Activated naive CD4-positive, alpha-beta T cell (primary cell): ENCODE results near the gene IFNL3.
"Not testable (repeated sequence)": the region's sequence is repeated elsewhere in the genome, so short reads cannot be mapped to it uniquely, and the experiment has no call there.

Experiments
- DNase-seq, 4 experiments: peaks; one replicate each; lab custom pipeline; 2025; lab: John Stamatoyannopoulos, UW

IFNL3 gene

GRCh38 chr19:39244410-39245100 lies at the start of gene IFNL3:
TSS of gene IFNL3 (minus strand) at chr19:39245006. CDS start at chr19:39244967, 39 bp downstream.
- not testable (repeated sequence) for DNase-seq

DNA sequence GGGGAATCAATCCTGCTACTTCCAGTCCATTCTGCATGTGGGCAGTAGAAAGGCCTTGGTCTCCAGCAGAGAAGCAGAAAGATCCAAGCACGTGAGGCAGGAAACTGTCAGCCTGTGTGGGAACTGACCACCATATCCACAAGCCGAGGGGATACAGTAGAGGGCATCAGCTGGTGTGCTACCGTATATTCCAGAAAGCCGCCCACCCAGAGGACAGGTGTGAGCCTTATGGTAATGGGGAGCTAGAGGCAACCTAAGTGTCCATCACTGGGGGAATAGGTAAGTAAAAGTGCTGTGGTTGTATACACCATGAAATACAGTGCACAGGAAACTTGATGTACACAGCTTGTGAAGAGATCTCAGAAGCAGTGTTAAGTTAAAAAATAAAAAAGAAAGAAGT lies 48.6 kb upstream of the IFNL3 start:
- no peak for DNase-seq

DNA sequence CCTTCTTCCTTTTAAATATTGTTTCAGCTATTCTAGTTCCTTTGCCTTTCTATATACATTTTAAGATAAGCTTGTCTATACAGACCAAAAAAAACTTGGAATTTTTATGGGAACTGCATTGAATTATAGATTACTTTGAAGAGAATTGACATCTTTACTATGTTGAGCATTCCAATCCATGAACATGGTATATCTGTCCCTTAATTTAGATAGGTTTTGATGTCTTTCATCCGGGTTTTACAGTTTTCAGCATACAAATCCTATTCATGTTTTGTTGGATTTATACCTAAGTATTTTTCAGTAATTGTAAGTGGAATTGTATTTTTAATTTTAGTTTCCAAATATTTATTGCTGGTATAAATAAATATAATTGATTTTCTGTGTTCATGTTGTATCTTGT lies 39.2 kb upstream of the IFNL3 start:
- DNase-seq = no peak

DNA sequence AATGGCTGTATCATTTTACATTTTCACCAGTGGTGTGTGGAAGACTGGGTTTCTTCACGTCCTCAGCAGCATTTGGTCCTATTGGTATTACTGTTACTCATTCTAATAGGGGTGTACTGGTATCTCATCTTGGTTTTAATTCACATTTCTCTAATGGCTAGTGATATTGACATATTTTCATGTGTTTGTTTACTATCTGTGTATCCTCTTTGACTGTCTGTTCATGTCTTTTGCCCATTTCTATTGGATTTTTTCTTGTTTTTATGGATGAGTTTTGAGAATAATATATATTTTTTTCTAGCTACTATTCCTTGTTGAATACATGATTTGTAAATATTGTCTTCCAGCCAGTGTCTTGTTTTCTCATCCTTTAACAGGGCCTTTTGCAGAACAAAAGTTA lies 37.2 kb upstream of the IFNL3 start:
- no peak for DNase-seq

DNA sequence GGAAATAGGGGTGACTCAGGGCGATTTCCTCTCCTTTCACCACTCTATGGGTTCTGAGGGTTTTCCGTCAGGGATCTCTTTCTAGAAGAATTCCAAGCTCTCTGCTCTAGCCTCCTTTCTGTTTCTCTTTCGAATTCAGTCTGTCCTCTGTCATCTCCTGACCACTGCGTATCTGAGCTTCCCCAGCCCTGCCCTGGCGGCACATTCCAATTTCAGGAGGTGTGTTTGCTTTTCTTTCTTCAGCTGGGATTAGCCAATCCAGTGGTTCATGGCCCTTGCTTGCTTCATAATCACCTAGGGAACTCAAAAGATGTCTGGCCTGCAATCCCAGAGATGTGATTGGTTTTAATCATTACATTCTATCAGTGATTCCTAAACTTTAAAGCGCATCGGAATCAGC lies 32.8 kb upstream of the IFNL3 start:
- DNase-seq = no peak

DNA sequence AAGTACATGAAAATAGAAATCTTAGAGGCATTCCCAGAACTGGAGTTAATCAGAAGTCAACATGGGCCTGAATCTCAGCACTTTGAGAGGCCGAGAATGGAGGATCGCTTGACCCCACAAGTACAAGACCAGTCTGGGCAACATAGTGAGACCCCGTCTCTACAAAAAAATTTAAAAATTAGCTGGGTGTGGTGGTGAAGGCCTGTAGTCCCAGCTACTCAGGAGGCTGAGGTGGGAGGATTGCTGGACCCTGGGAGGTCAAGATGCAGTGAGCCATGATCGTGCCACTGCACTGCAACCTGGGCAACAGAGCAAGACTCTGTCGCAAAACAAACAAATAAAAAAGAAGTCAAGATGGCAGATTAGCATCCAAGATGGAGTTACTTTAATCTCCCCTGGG lies 31.9 kb upstream of the IFNL3 start:
- no peak for DNase-seq

GRCh38 chr19:39275578-39275977 lies 30.8 kb upstream of the IFNL3 start:
- no peak for DNase-seq

DNA sequence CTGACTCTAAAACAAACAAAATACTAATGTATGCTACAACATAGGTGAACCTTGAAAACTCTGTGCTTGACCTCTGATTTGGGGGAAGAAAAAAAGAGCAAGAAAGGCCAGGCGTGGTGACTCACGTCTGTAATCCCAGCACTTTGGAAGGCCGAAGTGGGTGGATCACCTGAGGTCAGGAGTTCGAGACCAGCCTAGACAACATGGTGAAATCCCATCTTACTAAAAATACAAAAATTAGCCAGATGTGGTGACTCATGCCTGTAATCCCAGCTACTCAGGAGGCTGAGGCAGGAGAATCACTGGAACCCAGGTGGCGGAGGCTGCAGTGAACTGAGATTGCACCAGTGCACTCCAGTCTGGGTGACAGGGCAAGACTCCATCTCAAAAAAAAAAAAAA lies 29.1 kb upstream of the IFNL3 start:
- DNase-seq = not testable (repeated sequence)

DNA sequence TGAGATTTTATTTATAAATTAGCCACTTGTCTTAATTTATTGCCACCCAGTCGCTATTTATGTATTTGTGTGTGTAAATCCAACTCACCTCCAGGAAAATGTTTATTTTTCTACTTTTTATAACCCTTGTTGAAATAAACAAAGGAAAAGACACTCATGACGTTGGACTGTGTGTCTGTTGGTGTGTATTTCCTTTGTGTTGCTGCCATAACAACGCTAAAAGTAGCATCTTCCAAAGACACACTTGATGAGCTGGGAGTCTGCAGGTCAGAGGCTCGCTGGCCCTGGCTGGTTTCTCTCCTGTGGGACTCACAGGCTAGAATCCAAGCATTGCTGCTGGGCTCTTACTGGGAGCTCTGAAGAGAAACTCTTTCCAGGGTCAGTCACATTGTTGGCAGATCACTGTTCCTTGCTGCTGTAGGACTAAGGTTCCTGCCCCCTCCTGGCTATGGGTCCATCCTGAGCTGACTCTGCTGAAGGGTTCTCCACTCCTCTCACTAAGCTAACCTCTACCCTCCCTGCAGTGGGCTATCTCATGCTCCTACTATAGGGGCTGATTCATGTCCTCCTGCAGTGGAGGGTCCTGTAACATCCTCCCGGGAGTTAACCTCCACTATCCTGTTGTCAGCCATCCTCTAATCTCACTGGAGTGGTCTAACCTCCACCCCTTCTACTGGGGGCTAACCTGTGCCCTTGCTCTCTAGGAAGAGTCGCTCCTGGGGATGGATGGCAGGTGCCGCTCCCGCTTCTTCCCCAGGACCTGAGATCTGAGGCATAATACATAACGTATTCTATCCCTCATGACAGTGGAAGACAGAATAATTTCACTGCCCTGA lies 25.4 kb upstream of the IFNL3 start:
- no peak for DNase-seq

DNA sequence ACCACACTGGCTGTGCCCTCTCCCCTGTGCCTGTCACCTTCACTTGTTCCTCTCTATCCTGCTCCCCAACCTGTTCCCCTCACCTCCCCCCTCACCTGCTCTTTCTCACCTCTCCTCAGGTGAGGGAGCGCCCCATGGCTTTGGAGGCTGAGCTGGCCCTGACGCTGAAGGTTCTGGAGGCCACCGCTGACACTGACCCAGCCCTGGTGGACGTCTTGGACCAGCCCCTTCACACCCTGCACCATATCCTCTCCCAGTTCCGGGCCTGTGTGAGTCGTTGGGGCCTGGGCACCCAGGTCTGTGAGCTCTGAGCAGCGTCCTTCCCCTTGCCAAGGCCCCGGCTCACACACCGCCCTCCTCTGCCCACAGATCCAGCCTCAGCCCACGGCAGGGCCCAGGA lies 24.6 kb upstream of the IFNL3 start:
- not testable (repeated sequence) for DNase-seq

GRCh38 chr19:39268531-39269223 lies 23.9 kb upstream of the IFNL3 start:
- DNase-seq = not testable (repeated sequence)

GRCh38 chr19:39268085-39268484 lies 23.3 kb upstream of the IFNL3 start, which contains the start of gene IFNL2:
TSS of gene IFNL2 (plus strand) at chr19:39268396. CDS start at chr19:39268569, 173 bp downstream.
- not testable (repeated sequence) for DNase-seq

DNA sequence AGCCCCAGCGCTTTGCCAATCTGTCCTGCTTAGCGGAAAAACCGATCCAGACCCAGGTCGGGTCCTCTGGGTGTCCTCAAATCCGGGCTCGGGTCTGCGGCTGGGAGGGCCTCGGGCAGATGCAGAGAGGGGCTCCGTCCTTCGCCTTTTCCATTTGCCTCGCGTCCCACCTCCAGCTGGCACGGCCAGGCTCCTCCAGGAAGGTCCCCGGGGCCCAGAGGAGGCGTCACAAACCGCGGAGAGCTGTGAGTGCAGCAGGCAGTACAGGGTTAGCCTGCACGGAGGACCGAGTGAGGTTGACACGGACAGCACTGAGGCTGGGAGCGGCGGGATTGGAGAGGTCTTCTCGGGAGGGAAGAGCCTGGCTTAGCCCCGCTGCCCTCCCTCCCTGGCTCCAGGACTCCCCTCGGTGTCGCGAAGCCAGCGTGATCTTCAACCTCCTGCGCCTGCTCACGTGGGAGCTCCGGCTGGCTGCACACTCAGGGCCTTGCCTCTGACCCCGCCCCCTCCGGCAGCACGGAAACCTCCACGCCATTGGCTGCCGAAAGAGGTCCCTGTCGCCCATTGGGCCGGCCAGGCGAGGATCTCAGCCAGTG lies 20.6 kb upstream of the IFNL3 start:
- DNase-seq = no peak

DNA sequence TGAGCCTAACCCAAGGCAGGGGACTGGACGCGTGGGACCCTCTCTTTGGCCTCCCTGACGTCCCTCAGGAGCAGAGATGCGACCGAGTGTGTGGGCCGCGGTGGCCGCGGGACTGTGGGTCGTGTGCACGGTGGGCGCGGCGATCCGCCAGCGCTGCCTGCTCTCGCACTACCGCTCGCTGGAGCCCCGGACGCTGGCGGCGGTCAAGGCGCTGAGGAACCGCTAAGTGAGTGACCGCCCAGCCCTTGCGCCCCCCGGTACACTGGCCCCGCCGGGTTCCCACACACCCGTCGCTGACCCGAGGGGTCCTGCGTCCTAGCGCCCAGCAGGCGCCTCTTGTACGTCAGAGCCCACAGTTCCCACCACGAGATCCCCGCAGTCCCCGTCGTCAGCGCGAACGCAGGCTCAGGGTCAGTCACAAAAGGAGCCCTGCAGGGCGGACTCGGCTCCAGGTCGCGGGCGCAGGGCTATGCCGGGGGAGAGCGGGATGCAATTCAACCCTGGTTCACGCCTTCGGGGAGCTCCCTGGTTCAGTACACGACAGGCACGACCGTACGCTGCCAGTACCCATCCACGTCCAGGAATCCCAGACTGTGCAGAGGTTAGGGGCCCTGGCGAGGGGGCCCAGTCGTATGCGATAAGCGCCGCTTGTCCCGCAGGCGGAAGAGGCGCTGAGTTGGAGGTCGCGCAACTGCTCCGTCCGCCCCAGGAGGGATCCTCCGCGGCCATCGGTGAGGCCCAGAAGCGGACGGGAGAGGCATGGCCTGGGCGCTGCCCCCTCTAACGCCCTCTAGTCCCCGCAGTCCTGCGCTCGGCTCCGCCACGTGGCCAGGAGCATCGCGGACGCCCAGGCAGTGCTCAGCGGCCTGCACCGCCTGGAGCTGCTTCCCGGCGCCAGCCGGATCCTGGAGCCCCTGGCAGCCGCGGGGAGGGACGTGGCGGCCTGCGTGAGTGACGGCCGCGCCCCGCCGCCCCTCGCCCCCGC lies 19.8 kb upstream of the IFNL3 start:
- DNase-seq = no peak

- DNase-seq = no peak
Measured at GRCh38 chr19:39263912-39264305, 19.1 kb upstream of the IFNL3 start.

- no peak for DNase-seq
Measured at GRCh38 chr19:39262496-39262895, 17.7 kb upstream of the IFNL3 start.

DNA sequence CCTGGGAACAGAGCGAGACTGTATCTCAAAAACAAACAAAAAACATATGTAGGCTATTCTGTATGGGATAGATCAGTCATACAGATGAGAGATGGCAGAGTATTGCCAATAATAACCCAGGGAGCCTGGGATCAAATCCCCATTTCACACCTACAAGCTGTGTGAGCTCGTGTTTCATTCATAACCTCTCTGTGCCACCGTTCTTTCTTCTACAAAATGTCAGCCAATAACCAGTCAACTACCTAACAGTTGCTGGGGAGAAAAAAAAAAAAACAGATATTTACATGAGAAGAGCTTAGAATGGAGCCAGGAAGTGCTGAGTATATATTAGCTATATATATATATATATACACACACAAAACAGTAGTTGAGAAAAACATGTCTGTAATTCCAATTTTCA lies 16.9 kb upstream of the IFNL3 start:
- no peak for DNase-seq

DNA sequence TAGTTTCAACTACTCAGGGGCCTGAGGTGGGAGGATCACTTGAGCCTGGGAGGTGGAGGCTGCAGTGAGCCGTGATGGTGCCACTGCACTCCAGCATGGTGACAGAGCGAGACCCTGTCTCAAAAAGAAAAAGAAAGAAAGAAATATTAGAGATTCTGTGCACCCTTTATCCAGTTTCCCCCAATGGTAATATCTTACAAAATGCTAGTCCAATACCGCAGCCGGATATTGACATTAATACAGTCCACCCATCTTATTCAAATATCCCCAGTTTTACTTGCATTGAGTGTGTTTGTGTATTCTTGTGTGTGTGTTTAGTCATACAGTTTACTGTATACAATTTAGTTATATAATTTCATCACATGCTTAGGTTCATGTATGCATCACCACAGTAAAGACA lies 12.4 kb upstream of the IFNL3 start:
- DNase-seq = no peak

DNA sequence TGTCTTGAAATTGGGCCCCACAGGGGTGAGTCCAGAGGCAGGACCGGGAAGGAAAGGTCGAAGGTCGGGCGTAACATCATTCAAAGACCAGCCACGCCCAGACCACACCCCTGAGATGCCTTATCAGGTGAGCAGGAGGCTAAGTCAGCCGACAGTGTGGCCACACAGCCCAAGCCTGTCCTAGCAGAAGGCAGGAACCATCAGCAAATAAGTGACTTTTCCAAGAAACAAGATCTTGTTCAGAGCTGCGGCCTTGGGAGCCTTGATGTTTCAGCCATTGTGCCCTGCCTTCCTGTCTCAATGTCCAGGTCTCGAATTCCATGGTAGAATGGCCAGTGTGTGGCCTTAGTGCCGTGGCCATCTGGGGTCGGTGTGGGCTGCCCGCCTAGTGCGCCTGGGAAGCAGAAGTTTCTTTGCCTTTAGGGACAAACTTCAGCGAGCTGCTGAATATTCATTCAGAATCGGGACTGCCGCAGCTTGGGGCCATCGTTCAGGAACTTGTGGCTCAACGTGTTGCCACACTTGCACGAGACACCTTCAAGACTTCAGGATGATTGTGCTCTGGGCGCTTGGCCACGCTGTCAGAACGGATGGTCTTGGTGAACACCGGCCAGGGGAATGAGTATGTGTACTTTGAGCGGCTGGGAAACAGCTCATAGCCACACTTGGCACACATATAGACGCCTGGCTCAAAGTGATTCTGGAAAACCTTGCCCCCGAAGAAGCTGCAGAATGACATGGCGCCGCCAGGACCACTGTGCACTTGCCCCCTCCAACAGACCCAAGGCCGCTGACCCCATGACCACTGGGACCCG lies 9.9 kb upstream of the IFNL3 start:
- no peak for DNase-seq
